ENCODE results near the gene HOXA2. TPM values are rescaled to one million over a fixed set of nuclear protein-coding genes. Genes with fewer than 3 reads are reported as not detected.

The HOXA2 gene
- not detected for polyA plus RNA-seq

- no peak for DNase-seq
- Mint-ChIP-seq H3K36me3 (peaks cover 23 to 41% (median 37%) of the 10 kb centered on the region in 3 donors), H3K27me3 (ENCODE audit: low read depth in 3 of 3) (peaks cover 15 to 21% (median 17%) of the 10 kb centered on the region in 3 donors), H3K4me3 (peak within 1 kb of the TSS; percentile 40 to 72 (median 65)), H3K9me3 (no peaks in the 10 kb centered on the region), H3K27ac (no peak within 1 kb of the TSS), H3K4me1 (peaks cover 23 to 37% of the 10 kb centered on the region in 2 donors)
Measured at GRCh38 chr7:27102581-27103442, at the start of gene HOXA2. Gene HOXA2 (minus strand): TSS chr7:27102683. CDS start chr7:27102500, 183 bp downstream.

- Mint-ChIP-seq H3K4me3 (peak overlapping the region; percentile 85 to 89 (median 86)), H3K9me3 (peaks cover 0 to 2% (median 0%) of the 10 kb centered on the region in 6 donors), H3K27me3 (ENCODE audit: low read depth in 3 of 3) (peaks cover 43 to 73% (median 72%) of the 10 kb centered on the region in 3 donors), H3K4me1 (peaks cover 54 to 79% of the 10 kb centered on the region in 2 donors), H3K36me3 (no peaks in the 10 kb centered on the region), H3K27ac (peak overlapping the region; percentile 12 to 77 (median 58))
- no peak for DNase-seq
Measured at GRCh38 chr7:27151341-27151930, 49.0 kb upstream of the HOXA2 start.

- Mint-ChIP-seq H3K27ac (peak overlapping the region; percentile 41 to 89 (median 64)), H3K36me3 (peaks cover 0 to 3% (median 0%) of the 10 kb centered on the region in 3 donors), H3K4me3 (peak overlapping the region; percentile 85 to 89 (median 86)), H3K4me1 (peaks cover 48 to 75% of the 10 kb centered on the region in 2 donors), H3K9me3 (peaks cover 0 to 2% (median 0%) of the 10 kb centered on the region in 6 donors), H3K27me3 (ENCODE audit: low read depth in 3 of 3) (peaks cover 38 to 70% (median 67%) of the 10 kb centered on the region in 3 donors)
- peak; percentile 67 to 75 (median 72) for DNase-seq
Measured at GRCh38 chr7:27150568-27151340, 48.3 kb upstream of the HOXA2 start.

GRCh38 chr7:27149842-27150567 is 47.5 kb upstream of the HOXA2 start:
- no peak for DNase-seq
- H3K4me1 Mint-ChIP-seq: peaks cover 41 to 67% of the 10 kb centered on the region in 2 donors
- peaks cover 0 to 3% (median 0%) of the 10 kb centered on the region in 3 donors for H3K36me3 Mint-ChIP-seq
- H3K27me3 Mint-ChIP-seq (ENCODE audit: low read depth in 3 of 3): peaks cover 30 to 62% (median 59%) of the 10 kb centered on the region in 3 donors
- peak overlapping the region in 5 of 6 donors; percentile 35 to 89 (median 61) for H3K27ac Mint-ChIP-seq
- peak overlapping the region; percentile 85 to 89 (median 86) for H3K4me3 Mint-ChIP-seq
- peaks cover 0 to 2% (median 0%) of the 10 kb centered on the region in 6 donors for H3K9me3 Mint-ChIP-seq

- DNase-seq: no peak
- Mint-ChIP-seq H3K4me1 (peaks cover 35 to 57% of the 10 kb centered on the region in 2 donors), H3K4me3 (peak overlapping the region; percentile 79 to 88 (median 85)), H3K9me3 (no peaks in the 10 kb centered on the region), H3K27ac (peak overlapping the region in 1 of 6 donors; percentile 55), H3K27me3 (ENCODE audit: low read depth in 3 of 3) (peaks cover 26 to 53% (median 49%) of the 10 kb centered on the region in 3 donors), H3K36me3 (peaks cover 0 to 3% (median 0%) of the 10 kb centered on the region in 3 donors)
Measured at GRCh38 chr7:27148756-27149641, 46.5 kb upstream of the HOXA2 start.

- Mint-ChIP-seq H3K36me3 (peaks cover 0 to 3% (median 0%) of the 10 kb centered on the region in 3 donors), H3K9me3 (no peaks in the 10 kb centered on the region), H3K27ac (peak overlapping the region in 2 of 6 donors; percentile 55 to 87), H3K27me3 (ENCODE audit: low read depth in 3 of 3) (peaks cover 20 to 48% (median 41%) of the 10 kb centered on the region in 3 donors), H3K4me1 (peaks cover 33 to 52% of the 10 kb centered on the region in 2 donors), H3K4me3 (peak overlapping the region; percentile 79 to 88 (median 85))
- no peak for DNase-seq
Measured at GRCh38 chr7:27148031-27148755, 45.7 kb upstream of the HOXA2 start.

- peak in 1 of 3 donors; percentile 21 for DNase-seq
- peak within 1 kb of the TSS in 2 of 6 donors; percentile 55 to 87 for H3K27ac Mint-ChIP-seq
- H3K36me3 Mint-ChIP-seq: peaks cover 0 to 3% (median 0%) of the 10 kb centered on the region in 3 donors
- peak within 1 kb of the TSS; percentile 79 to 88 (median 85) for H3K4me3 Mint-ChIP-seq
- peaks cover 32 to 50% of the 10 kb centered on the region in 2 donors for H3K4me1 Mint-ChIP-seq
- H3K27me3 Mint-ChIP-seq (ENCODE audit: low read depth in 3 of 3): peaks cover 20 to 49% (median 34%) of the 10 kb centered on the region in 3 donors
- H3K9me3 Mint-ChIP-seq: no peaks in the 10 kb centered on the region
Measured at GRCh38 chr7:27147199-27148030, 44.9 kb upstream of the HOXA2 start, which contains the start of gene HOXA6. Gene HOXA6 (minus strand): TSS chr7:27147774. CDS start chr7:27147749, 25 bp downstream.

- Mint-ChIP-seq H3K4me1 (peaks cover 24 to 42% of the 10 kb centered on the region in 2 donors), H3K36me3 (peaks cover 0 to 3% (median 0%) of the 10 kb centered on the region in 3 donors), H3K4me3 (peak overlapping the region in 4 of 5 donors; percentile 15 to 84 (median 22)), H3K9me3 (no peaks in the 10 kb centered on the region), H3K27me3 (ENCODE audit: low read depth in 3 of 3) (peaks cover 22 to 47% (median 27%) of the 10 kb centered on the region in 3 donors), H3K27ac (peak overlapping the region in 1 of 6 donors; percentile 12)
- DNase-seq: no peak
Measured at GRCh38 chr7:27146491-27147198, 44.2 kb upstream of the HOXA2 start.

GRCh38 chr7:27145914-27146412 is 43.5 kb upstream of the HOXA2 start:
- no peak overlapping the region for H3K27ac Mint-ChIP-seq
- DNase-seq: no peak
- peaks cover 17 to 40% (median 25%) of the 10 kb centered on the region in 3 donors for H3K27me3 Mint-ChIP-seq (ENCODE audit: low read depth in 3 of 3)
- peaks cover 18 to 35% of the 10 kb centered on the region in 2 donors for H3K4me1 Mint-ChIP-seq
- H3K9me3 Mint-ChIP-seq: no peaks in the 10 kb centered on the region
- H3K36me3 Mint-ChIP-seq: peaks cover 0 to 9% (median 0%) of the 10 kb centered on the region in 3 donors
- no peak overlapping the region for H3K4me3 Mint-ChIP-seq
